ENCODE data around the gene FOXN3.
"Not testable (repeated sequence)": the region's sequence is repeated elsewhere in the genome, so short reads cannot be mapped to it uniquely, and the experiment has no call there.

Gene FOXN3

GRCh38 chr14:89267163-89267562 is 149.9 kb downstream of the FOXN3 start:
- DNase-seq = no peak

DNA sequence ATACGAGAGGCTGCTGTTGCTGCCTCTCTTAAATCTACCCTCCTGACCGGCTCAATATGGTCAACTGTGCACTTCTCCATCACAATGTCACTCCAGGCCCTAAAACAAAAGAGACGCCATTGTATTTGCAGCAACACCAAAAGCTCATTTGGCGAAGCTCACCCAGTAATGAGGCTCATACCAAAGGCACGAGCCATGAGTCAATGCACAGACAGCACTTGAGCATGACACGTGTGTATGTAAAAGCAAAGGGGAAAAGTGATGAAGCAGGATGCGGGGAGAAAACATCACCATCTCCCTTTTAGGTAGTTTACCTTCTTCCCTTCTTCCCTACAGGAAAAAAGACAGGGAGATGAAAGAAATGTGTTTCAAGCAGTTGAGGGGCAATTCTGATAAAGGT is 150.3 kb downstream of the FOXN3 start:
- no peak for DNase-seq

- DNase-seq = no peak
These were observed 151.8 kb downstream of the FOXN3 start for GRCh38 chr14:89265234-89265633.

- DNase-seq = no peak
These were observed 152.7 kb downstream of the FOXN3 start for GRCh38 chr14:89264196-89264800.

GRCh38 chr14:89262041-89262440 is 155.0 kb downstream of the FOXN3 start:
- no peak for DNase-seq

DNA sequence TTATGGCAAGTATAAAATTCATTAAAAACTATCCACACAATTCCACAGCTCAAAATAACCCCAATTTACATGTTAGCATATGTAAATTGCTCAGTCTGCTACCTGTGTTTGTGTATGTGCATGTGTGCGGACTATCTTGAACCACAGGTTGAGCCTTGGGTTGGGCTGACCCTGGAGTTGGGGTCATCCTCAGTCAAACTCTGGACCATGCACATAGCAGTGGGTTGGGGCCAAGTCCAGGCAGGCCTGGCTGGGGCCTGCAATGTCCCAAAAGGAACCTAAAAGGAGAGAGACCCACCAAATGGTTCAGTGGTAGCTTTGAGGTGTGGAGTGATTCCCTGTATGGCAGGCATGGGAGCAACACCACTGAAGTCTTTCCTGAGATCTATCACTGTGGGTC is 156.1 kb downstream of the FOXN3 start:
- DNase-seq = no peak

DNA sequence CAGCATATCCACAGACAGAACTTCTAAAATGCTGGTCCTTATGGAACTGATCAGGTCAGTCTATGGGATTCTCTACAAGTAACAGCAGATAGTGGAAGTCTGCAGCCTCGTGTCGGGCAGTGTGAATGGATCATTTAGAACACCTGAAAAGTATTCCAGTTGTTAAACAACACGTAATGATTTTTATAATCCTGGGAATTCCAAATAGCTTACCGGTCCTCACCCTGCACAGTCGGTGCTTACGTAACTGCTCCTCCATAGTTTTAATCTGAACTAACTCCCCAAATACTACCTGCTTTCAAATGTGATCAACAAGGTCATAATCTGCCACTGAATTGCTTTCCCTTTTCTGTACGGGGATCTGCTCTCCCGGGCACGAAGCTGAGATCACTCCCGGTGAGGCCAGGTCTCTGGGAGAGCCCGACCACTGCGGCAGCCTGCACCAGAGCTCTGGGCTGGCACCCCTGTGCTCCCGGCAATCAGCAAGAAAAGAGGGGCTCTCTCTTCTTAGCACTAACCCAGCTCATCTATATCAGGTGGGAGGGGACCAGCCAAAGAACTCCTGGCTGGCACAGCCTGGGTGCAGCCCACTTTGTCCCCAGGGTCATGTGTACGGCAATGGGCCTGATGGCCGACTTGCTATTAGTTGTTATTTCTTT is 157.0 kb downstream of the FOXN3 start:
- no peak for DNase-seq

- no peak for DNase-seq
These were observed 158.2 kb downstream of the FOXN3 start for GRCh38 chr14:89258728-89259273.

GRCh38 chr14:89256951-89257350 is 160.1 kb downstream of the FOXN3 start:
- DNase-seq = no peak

- no peak for DNase-seq
These were observed 160.8 kb downstream of the FOXN3 start for GRCh38 chr14:89256283-89256682.

DNA sequence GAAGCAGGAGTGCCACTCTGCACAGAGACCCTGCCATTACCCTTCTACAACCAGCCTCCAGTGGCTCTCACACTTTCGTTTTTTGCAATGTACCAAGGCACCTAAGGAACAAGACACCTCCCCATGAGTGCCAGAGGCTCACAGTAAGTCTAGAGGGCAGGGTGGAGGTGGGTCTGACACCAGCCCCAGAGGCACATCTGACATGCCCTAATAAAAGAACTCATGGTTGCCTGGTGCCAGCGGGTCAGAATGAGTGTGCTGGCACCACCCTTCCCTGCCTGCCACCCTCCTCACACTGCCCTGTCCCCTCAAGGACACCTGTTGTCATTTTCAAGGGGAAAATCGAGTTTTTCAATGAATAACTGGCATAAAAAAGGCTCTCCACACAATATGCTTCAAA is 161.2 kb downstream of the FOXN3 start:
- no peak for DNase-seq

GRCh38 chr14:89255012-89255411 is 162.0 kb downstream of the FOXN3 start:
- DNase-seq = no peak

GRCh38 chr14:89254166-89254909 is 162.7 kb downstream of the FOXN3 start:
- DNase-seq = no peak

DNA sequence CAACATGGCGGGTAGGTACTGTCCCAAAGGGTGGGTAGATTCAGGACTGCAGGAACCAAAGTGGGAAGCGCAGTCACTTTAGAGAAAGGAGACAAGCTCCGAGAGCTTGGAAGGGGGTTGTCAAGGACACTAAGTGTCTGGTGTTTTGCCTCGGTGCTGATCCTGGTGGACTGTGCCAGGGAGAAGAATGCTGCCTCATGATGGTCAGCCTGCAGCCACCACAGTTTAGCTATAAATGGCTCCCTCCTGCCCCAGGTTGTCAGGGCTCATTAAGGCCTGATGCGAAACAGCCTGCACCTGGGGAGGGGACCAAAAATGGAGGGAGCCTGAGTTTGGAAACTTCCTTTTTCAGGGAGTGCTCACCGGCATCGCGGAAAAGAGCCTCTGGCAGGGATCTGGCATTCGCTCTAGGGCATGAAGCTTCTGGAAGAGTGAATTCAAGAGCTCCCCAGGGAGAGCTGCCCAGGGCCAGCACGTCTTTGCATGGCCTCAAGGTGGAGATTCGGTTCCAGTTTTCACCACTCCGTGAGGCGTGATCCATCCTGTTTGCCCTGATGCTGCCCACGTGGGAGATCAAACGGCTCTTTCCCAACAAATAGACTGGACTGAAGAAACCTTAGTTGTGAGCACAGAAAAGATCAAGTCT is 164.0 kb downstream of the FOXN3 start:
- no peak for DNase-seq

DNA sequence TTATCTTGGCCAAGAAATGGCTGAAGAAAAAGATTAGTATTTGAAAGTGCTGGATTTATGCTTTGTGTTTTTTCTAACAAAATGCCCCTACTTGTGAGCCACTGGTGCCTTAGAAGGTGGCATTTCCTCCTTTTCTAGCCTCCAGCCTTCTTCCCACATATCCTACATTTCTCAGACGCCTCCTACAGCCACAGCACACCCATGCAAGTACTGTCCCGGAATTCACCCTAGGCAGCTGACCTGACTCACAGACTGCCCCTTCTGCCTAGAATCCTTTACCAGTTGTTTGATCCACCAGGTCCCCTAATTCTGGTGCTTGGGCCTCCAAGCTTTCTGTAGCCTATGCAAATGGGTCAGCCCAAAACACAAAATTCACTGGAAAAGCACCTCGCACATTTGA is 166.0 kb downstream of the FOXN3 start:
- DNase-seq = no peak

DNA sequence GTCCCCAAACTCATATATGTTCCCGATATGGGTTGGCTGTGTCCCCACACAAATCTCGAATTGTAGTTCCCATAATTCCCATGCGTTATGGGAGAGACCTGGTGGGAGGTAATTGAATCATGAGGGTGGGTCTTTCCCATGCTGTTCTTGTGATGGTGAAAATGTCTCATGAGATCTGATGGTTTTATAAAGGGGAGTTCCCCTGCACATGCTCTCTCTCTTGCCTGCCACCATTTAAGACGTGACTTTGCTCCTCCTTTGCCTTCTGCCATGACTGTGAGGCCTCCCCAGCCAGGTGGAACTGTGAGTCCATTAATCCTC is 166.4 kb downstream of the FOXN3 start:
- DNase-seq = not testable (repeated sequence)

GRCh38 chr14:89249972-89250654 is 166.9 kb downstream of the FOXN3 start:
- no peak for DNase-seq

GRCh38 chr14:89249065-89249695 is 167.9 kb downstream of the FOXN3 start:
- no peak for DNase-seq

GRCh38 chr14:89248411-89249064 is 168.5 kb downstream of the FOXN3 start:
- no peak for DNase-seq

DNA sequence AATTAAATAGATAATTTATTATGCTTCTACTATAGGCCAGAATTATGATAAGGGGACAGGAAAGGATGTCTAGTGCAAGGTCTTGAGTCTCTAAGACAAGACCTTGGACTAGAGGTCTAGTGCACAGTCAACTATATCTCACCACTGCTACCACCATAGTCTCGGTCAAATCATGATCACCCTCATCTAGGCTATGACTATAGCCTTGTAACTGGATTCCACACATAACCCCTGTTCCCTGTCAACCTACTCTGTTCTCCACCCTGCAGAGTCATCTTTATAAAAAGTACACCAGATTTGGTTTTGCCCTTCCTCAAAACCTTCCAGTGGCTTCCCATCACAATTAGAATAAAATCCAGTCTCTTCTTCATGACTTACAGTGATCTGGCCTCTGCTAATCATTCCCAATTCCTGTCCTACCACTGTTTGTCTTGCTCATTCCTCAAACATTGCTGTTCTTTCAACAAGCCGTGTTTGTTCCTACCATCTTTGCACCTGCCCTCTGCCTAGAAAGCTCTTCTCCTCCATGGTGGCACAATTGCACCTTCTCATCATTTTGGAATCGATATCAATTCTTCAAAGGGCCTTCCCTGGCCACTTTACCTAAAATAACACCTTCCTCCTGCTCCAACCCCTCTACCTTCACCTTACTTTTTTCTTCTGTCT is 169.4 kb downstream of the FOXN3 start:
- no peak for DNase-seq

DNA sequence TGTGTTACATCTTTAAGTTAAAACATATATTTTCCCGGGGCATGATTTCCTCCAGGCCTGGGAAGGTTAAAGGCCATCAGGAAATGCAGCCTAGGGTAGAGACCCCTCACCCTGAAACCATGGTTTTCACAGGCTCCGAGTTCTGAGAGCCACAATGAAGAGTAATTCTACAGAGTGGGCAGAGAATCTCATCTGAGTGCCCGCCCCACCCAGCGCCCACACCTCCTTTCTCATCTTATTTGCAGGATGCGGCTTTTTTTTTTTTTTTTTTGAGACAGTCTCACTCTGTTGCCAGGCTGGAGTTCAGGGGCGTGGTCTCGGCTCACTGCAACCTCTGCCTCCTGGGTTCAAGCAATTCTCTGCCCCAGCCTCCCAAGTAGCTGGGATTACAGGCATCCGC is 170.7 kb downstream of the FOXN3 start:
- no peak for DNase-seq

All from SIG-M5 (cell line).